ENCODE results near the gene KLHL29.

- TF ChIP-seq POLR2A (IDR thresholded peaks at IDR 0.05; ENCODE audit: low read depth, low read length) = no peak
- peak in 1 of 2 donors; percentile 20 for TF ChIP-seq CTCF (IDR thresholded peaks at IDR 0.05; ENCODE audit: extremely low read depth in 1 of 2, insufficient read depth in 1 of 2, low read depth in 1 of 2, low read length in 2 of 2)
- TF ChIP-seq JUN (IDR thresholded peaks at IDR 0.05; ENCODE audit: borderline replicate concordance, insufficient read depth, insufficient read length, low read depth) = no peak
- no peak for TF ChIP-seq MYC (IDR thresholded peaks at IDR 0.05; ENCODE audit: low read depth, low read length)
- TF ChIP-seq EZH2 (IDR thresholded peaks at IDR 0.05; ENCODE audit: borderline replicate concordance, low read depth, low read length, severe bottlenecking) = no peak
- no peak for TF ChIP-seq POLR2AphosphoS5 (IDR thresholded peaks at IDR 0.05; ENCODE audit: insufficient read depth, low read depth, low read length)
- TF ChIP-seq MAX (IDR thresholded peaks at IDR 0.05; ENCODE audit: insufficient read depth, insufficient read length) = no peak
- TF ChIP-seq GATA2 (IDR thresholded peaks at IDR 0.05; ENCODE audit: insufficient read depth, insufficient read length, low read depth, low read length) = no peak
Measured at GRCh38 chr2:23636426-23636825, 251.4 kb downstream of the KLHL29 start.

Measured in endothelial cell of umbilical vein (primary cell).